ENCODE measurements around the gene MTMR2.

MTMR2 gene

DNA sequence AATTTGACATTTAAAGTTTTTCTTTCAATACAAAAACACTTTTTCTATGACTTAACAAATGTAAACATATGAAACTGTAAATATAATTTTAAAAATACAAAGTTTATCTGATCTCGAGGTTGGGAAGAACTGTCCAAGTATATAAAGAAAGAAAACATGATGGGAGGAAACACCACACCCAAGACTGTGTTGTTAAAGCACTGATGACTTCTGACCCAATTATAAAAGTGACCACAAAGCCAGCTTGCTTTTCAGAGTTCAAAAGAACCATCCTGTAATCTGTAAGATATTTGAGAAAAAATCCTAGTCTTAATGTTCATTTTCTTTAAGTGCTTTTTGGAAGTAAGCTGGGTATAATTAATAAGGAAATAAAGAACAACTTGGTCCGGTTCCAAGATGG is 118.0 kb downstream of the MTMR2 start:
- DNase-seq = no peak

GRCh38 chr11:95803973-95804372 is 119.9 kb downstream of the MTMR2 start:
- DNase-seq = no peak

- DNase-seq = no peak
Measured at GRCh38 chr11:95802806-95803205, 121.1 kb downstream of the MTMR2 start.

DNA sequence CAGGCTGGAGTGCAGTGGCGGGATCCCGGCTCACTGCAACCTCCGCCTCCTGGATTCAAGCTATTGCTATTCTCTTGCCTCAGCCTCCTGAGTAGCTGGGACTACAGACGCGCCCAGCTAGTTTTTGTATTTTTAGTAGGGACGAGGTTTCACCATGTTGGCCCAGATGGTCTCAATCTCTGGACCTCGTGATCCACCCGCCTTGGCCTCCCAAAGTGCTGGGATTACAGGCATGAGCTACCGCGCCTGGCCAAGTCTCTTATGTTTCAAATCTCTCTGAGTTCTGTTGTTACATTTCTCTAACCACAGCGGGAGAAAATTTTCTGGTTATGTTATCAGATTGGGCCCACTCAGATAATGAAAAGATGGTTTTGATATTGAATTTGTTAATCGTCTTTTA is 123.5 kb downstream of the MTMR2 start:
- DNase-seq = no peak

- no peak for DNase-seq
Measured at GRCh38 chr11:95799546-95799945, 124.4 kb downstream of the MTMR2 start.

DNA sequence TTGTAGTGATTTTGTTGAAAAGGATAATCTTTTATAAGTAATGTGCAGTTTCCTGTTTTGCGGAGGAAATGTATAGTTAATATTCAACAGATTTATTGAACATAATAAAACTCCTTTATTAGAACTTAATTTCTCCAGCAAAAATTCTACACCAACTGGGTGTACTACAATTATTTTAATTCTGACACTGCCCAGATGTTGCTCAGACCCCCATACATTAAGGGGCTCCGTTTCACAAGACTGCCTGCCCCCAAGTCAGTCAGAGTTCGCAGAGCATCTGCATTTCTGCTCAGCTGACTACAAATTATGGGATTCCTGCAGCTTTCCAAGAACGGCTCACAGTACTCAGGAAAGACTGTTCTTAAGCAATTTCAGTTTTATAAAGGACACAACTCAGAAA is 127.4 kb downstream of the MTMR2 start:
- DNase-seq = no peak

DNA sequence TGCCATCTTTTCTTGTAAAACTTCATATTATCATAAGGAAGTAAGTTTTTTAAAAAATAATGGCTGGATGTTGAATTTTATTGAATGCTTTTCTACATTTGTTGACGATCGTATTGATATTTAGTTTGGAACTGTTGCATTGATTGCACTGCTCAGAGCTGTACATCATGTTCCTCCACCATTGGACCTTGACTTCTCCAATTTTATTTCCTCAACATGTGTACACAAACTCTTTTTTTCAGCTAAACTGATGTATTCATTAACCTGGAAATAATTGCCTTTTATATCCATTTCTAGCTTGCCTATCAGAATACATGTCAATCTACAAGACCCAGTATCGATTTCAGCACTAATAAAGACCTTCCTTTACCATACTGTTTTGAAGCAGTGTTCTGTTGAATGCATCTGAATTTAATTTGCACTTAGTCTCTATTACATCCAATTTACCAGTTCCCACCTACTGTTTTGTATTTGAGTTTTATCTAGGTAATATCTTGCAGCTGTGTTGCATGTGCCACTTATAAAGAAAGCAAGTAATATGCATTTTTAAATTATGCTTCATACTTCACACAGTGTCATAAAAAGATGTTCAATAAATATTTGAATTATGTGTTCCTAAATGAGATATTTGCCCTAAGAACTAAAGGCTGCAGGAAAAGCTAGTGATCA is 128.1 kb downstream of the MTMR2 start:
- DNase-seq = no peak

DNA sequence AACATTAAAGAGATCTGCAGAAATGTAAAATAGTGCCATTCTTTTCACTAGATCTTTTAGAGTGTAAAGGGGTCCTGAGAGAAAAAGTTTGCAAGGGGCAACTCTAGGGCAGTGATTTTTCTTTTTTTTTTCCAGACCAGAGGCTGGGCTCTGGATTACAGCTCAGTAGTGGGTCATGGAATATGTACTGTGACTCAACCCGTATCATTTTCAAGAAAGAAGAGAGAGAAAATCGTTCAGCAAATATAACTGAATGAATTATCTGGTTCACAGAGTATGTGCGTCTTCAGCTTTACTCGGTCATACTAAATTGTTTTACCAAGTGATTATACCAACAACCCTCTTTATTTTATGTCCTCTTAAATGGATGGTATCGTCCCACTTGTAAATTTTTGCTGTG is 129.8 kb downstream of the MTMR2 start:
- DNase-seq = no peak

DNA sequence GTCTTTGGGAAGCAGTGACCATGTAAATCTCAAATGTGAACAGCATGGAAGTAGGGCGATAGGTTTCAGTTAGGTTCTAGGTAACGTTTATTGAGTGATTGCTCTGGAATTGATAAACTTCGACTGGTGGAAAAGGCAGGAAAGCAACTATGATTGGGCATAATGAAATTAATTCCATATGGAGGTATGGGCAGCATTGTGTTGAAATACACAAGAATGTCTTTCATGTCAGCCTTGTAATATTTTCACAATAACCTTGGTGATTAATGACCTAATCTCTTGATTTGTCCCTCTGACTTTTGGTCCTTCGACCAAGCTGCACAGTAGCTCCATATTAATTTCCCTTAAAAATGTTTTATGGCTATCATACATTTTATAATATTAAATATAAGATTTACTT is 130.8 kb downstream of the MTMR2 start:
- DNase-seq = no peak

- no peak for DNase-seq
Measured at GRCh38 chr11:95792700-95793099, 131.2 kb downstream of the MTMR2 start.

GRCh38 chr11:95792200-95792599 is 131.7 kb downstream of the MTMR2 start:
- no peak for DNase-seq

DNA sequence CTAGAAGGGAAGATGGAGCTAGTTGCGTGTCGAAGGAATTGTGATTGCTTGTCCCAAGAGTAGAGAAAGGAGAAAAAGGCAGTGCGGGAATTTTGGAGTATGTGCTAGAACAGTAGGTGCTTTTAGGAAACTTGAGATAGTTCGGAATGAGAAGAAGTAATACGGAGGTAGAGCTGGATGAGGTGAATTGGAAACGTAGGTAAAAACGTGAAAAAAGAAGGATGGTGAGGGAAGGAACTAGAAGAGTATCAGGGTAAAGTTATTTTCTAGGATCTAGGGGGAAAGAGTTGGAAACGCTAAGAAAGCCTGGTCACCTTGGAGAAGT is 132.2 kb downstream of the MTMR2 start:
- no peak for DNase-seq

GRCh38 chr11:95790933-95791708 is 132.8 kb downstream of the MTMR2 start:
- DNase-seq = peak; percentile 45

DNA sequence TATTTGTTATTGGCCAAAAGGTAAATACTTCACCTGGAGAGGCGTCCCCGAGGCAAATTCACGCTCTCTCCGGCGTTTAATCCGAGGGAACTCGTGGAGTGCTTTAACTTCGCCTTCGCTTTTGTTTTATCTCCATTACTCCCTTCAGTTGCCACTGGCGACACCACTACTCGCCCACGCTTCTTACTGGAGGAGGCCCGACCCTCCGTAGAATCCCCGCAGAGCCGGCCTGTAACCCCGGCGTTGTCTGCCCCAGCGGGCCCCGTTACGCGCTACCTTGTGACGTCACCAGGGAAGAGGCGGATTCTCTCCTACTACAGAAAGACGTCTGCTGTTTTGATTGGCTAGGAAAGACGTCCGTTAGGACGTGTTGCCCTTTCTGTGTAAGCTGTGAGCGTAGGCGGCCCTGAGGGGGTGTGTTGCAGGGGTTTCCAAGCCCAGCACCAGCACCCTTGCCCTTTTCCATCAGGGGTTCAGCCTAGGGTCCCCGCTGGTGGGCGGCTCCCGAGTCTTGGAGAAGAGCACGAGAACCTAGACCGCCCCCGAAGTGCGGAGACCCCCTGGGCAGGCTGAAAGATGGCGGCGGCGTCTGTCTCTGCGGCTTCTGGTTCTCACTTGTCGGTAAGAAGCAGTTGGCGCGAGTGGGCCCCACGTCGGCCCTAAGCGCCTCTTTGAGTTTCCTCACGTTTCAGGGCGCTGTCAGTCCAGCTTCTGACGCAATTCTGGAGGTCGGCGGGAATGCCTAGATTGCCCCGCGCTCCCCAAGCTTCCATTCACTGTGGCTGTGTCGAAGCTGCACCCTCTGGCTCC is 133.6 kb downstream of the MTMR2 start, which contains the start of gene CEP57:
CEP57 (plus strand) TSS at position 376 of the 810 bp plus-strand sequence; CDS start at position 577, 201 bp downstream.
- DNase-seq = peak; percentile 97

DNA sequence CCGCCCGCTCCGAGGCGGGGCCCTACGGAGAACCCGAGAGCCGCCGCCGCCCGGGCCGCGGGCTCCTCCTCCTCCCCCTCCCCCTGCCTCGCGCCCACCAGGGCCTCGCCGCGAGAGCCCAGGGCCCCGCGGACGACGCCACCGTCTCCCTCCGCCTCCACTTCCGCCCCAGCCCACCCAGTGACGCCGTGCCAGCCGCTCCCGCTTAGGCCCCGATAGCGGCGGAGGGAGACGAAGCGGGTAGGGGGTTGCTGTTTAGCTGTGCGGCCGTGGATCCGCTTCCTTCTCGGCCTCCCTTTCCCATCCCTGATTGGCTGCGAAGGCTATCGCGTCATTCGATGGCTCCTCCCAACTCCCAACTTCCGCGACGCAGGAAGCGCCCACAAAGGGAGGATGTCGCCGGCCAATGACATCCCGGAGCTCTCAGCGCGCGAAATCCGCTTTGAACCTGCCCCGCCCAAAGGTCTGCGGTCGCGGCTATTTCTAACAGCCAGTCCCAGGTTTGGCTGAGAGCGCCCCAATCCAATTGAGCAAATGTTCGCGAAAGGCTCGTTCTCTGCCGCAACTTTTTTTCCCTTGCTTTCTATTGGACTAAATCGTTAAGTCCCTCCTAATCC is 134.3 kb downstream of the MTMR2 start, which contains the start of gene FAM76B:
FAM76B (minus strand) TSS at position 277 of the 617 bp plus-strand sequence. CDS start 304 bp downstream, outside the sequence.
- DNase-seq = peak; percentile 99

- DNase-seq = peak; percentile 32
Measured at GRCh38 chr11:95788921-95789505, 134.9 kb downstream of the MTMR2 start.
